Neural cell (in vitro differentiated cells): ENCODE results near the gene AK8. TPM values are rescaled to one million over a fixed set of nuclear protein-coding genes. Genes with fewer than 3 reads are reported as not detected.

Source experiments
- H2AFZ ChIP-seq: fragments of 200-600, 300-800 bp; sonication (generic), shearing (Covaris generic); 2 replicates; pipeline ENCODE4 v1.6.0; 2014; ENCODE audit warnings: low read depth, mild to moderate bottlenecking, antibody characterized with exemption, low read length, moderate library complexity
- H3F3A ChIP-seq: fragments of 200-600 bp; shearing (Covaris generic); 2 replicates; pipeline ENCODE4 v1.6.1; 2016; ENCODE audit warnings: mild to moderate bottlenecking, moderate library complexity, mixed read lengths, antibody characterized with exemption, low read length; ENCODE audit not compliant: insufficient read depth, poor library complexity, severe bottlenecking
- H3K27ac ChIP-seq: fragments of 200-600, 300-800 bp; sonication (generic), shearing (Covaris generic); 2 replicates; pipeline ENCODE4 v1.5.1; 2014; ENCODE audit warnings: mild to moderate bottlenecking, low read length, moderate library complexity
- H3K27me3 ChIP-seq: fragments of 300-800, 200-600 bp; sonication (generic), shearing (Covaris generic); 2 replicates; pipeline ENCODE4 v1.6.0; 2014; ENCODE audit warnings: mild to moderate bottlenecking, low read depth, low read length, moderate library complexity; ENCODE audit not compliant: insufficient read depth
- H3K36me3 ChIP-seq: fragments of 300-800, 200-600 bp; sonication (generic), shearing (Covaris generic); 2 replicates; pipeline ENCODE4 v1.5.1; 2014; ENCODE audit warnings: mild to moderate bottlenecking, antibody characterized with exemption, low read length, moderate library complexity; ENCODE audit not compliant: insufficient read depth
- H3K4me2 ChIP-seq: fragments of 300-800, 200-600 bp; sonication (generic), shearing (Covaris generic); 2 replicates; pipeline ENCODE4 v1.6.0; 2014; ENCODE audit warnings: mild to moderate bottlenecking, low read length
- H3K4me3 ChIP-seq: fragments of 300-800, 200-600 bp; sonication (generic), shearing (Covaris generic); 2 replicates; pipeline ENCODE4 v1.5.1; 2014; ENCODE audit warnings: mild to moderate bottlenecking, low read length, moderate library complexity
- H3K79me2 ChIP-seq: fragments of 200-600 bp; shearing (Covaris generic); replicated peaks from 2 replicates; pipeline ENCODE4 v1.6.0; 2014; ENCODE audit warnings: mild to moderate bottlenecking, low read length, moderate library complexity; ENCODE audit not compliant: insufficient read depth
- H3K9ac ChIP-seq: fragments of 300-800, 200-600 bp; sonication (generic), shearing (Covaris generic); 2 replicates; pipeline ENCODE4 v1.6.1; 2016; ENCODE audit warnings: mild to moderate bottlenecking, low read length, mixed read lengths
- H3K9me2 ChIP-seq: fragments of 200-600 bp; shearing (Covaris generic); 2 replicates; pipeline ENCODE4 v1.6.1; 2016; ENCODE audit warnings: mild to moderate bottlenecking, low read length, mixed read lengths; ENCODE audit not compliant: insufficient read depth
- H3K9me3 ChIP-seq: fragments of 200-600, 300-800 bp; sonication (generic), shearing (Covaris generic); 2 replicates; pipeline ENCODE4 v1.6.1; 2016; ENCODE audit warnings: mild to moderate bottlenecking, mixed run types, low read length, moderate library complexity, mixed read lengths
- H4K20me1 ChIP-seq: fragments of 200-600 bp; shearing (Covaris generic); 2 replicates; pipeline ENCODE4 v1.6.1; 2016; ENCODE audit warnings: mild to moderate bottlenecking, mixed run types; ENCODE audit not compliant: insufficient read depth
- EP300 ChIP-seq: fragments of 450-650 bp; conservative IDR thresholded peaks from 2 replicates; pipeline ENCODE4 v1.6.1; 2014; ENCODE audit warnings: antibody characterized with exemption, mild to moderate bottlenecking, moderate library complexity; ENCODE audit not compliant: poor library complexity, severe bottlenecking
- EZH2 ChIP-seq: fragments of 200-600, 300-800 bp; shearing (Covaris generic), sonication (generic); IDR thresholded peaks from 2 replicates; pipeline ENCODE4 v1.6.1; 2014; ENCODE audit warnings: antibody characterized with exemption, low read length, borderline replicate concordance, mild to moderate bottlenecking; ENCODE audit not compliant: insufficient read depth, poor library complexity, severe bottlenecking
- MXI1 ChIP-seq: fragments of 450-650 bp; conservative IDR thresholded peaks from 2 replicates; pipeline ENCODE4 v1.6.1; 2014; ENCODE audit warnings: antibody characterized with exemption, mild to moderate bottlenecking; ENCODE audit not compliant: poor library complexity, severe bottlenecking
- POLR2AphosphoS5 ChIP-seq: IDR thresholded peaks from 2 replicates; pipeline ENCODE4 v1.6.1; 2012
- RAD21 ChIP-seq: fragments of 450-650 bp; conservative IDR thresholded peaks from 2 replicates; pipeline ENCODE4 v1.6.1; 2014; ENCODE audit warnings: antibody characterized with exemption, mild to moderate bottlenecking, moderate library complexity
- SMC3 ChIP-seq: fragments of 450-650 bp; conservative IDR thresholded peaks from 2 replicates; pipeline ENCODE4 v1.6.1; 2014; ENCODE audit warnings: antibody characterized with exemption, mild to moderate bottlenecking, moderate library complexity; ENCODE audit not compliant: poor library complexity
- TAF1 ChIP-seq: IDR thresholded peaks from 2 replicates; pipeline ENCODE4 v1.6.1; 2012; ENCODE audit warnings: low read depth
- polyA plus RNA-seq: library from polyadenylated mRNA; depleted of rRNA; stranded (reverse); fragments of >200 nt; gene quantifications from 2 replicates; pipeline ENCODE4 v1.2.3, GENCODE V29; 2014
- TF ChIP-seq, protein P1 (sequence below): fragments of 450-650 bp; IDR thresholded peaks from 2 replicates; pipeline ENCODE4 v1.5.1; 2014; ENCODE audit warnings: antibody characterized with exemption, mild to moderate bottlenecking, moderate library complexity; ENCODE audit not compliant: poor library complexity, severe bottlenecking
- TF ChIP-seq, protein P2 (sequence below): IDR thresholded peaks from 2 replicates; pipeline ENCODE4 v1.6.1; 2012; ENCODE audit warnings: borderline replicate concordance

The AK8 gene
- polyA plus RNA-seq, 1 donor from 2014 or later = 0.71 TPM

DNA sequence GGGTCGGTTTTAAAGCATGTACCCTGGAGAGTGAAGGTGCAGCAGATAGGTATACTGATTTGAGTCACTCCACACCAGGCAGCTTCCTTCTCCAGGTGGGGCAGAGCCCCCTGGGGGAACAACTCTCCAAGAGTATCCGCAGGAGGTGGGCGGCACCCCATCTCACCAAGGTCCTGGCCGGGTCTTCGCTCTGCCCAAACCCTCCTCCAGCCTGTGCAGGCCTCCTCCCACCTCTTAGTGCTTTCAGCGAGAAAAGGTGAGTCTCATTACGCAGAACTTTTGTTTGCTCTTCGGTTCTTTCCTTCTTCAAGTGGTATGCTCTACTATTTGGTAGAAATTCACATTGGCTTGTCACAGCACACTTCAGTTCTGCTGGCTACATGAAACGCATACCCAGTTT is 14.3 kb upstream of the AK8 start:
- no peak for TF ChIP-seq EP300
- TF ChIP-seq RAD21 = no peak
- TF ChIP-seq TAF1 = no peak
- TF ChIP-seq POLR2AphosphoS5 = no peak
- no peak for TF ChIP-seq MXI1
- TF ChIP-seq, protein P1, sequence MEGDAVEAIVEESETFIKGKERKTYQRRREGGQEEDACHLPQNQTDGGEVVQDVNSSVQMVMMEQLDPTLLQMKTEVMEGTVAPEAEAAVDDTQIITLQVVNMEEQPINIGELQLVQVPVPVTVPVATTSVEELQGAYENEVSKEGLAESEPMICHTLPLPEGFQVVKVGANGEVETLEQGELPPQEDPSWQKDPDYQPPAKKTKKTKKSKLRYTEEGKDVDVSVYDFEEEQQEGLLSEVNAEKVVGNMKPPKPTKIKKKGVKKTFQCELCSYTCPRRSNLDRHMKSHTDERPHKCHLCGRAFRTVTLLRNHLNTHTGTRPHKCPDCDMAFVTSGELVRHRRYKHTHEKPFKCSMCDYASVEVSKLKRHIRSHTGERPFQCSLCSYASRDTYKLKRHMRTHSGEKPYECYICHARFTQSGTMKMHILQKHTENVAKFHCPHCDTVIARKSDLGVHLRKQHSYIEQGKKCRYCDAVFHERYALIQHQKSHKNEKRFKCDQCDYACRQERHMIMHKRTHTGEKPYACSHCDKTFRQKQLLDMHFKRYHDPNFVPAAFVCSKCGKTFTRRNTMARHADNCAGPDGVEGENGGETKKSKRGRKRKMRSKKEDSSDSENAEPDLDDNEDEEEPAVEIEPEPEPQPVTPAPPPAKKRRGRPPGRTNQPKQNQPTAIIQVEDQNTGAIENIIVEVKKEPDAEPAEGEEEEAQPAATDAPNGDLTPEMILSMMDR = no peak
- TF ChIP-seq, protein P2, sequence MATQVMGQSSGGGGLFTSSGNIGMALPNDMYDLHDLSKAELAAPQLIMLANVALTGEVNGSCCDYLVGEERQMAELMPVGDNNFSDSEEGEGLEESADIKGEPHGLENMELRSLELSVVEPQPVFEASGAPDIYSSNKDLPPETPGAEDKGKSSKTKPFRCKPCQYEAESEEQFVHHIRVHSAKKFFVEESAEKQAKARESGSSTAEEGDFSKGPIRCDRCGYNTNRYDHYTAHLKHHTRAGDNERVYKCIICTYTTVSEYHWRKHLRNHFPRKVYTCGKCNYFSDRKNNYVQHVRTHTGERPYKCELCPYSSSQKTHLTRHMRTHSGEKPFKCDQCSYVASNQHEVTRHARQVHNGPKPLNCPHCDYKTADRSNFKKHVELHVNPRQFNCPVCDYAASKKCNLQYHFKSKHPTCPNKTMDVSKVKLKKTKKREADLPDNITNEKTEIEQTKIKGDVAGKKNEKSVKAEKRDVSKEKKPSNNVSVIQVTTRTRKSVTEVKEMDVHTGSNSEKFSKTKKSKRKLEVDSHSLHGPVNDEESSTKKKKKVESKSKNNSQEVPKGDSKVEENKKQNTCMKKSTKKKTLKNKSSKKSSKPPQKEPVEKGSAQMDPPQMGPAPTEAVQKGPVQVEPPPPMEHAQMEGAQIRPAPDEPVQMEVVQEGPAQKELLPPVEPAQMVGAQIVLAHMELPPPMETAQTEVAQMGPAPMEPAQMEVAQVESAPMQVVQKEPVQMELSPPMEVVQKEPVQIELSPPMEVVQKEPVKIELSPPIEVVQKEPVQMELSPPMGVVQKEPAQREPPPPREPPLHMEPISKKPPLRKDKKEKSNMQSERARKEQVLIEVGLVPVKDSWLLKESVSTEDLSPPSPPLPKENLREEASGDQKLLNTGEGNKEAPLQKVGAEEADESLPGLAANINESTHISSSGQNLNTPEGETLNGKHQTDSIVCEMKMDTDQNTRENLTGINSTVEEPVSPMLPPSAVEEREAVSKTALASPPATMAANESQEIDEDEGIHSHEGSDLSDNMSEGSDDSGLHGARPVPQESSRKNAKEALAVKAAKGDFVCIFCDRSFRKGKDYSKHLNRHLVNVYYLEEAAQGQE = no peak
- TF ChIP-seq SMC3 = no peak
- no peak for TF ChIP-seq EZH2
- H3K9ac ChIP-seq = no peak overlapping the region
- H3K27me3 ChIP-seq = no peaks in the 10 kb centered on the region
- H2AFZ ChIP-seq = no peak overlapping the region
- H3K4me2 ChIP-seq = no peak overlapping the region
- no peak overlapping the region for H3K4me3 ChIP-seq
- H3F3A ChIP-seq = no peaks in the 10 kb centered on the region
- H3K79me2 ChIP-seq = no peaks in the 10 kb centered on the region
- H3K27ac ChIP-seq = no peak overlapping the region
- H4K20me1 ChIP-seq = no peaks in the 10 kb centered on the region
- no peaks in the 10 kb centered on the region for H3K36me3 ChIP-seq
- H3K9me3 ChIP-seq = no peaks in the 10 kb centered on the region
- no peaks in the 10 kb centered on the region for H3K9me2 ChIP-seq

DNA sequence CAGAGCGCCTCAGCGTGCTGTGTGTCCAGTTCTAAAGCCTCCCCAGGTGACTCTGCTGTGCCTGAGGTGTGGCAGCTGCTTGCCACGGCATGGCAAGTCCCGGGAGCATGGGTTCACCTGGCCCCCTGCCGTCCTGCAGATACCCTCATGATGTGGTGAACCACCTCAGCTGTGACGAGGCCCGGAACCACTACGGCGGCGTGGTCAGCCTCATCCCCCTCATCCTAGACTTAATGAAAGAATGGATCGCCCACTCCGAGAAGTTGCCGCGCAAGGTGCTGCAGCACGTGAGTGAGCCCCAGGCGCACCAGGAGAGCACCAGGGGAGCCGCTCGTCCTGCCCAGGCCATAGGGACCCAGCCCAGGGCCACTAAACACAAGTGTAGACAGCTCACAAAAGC is 10.1 kb upstream of the AK8 start:
- TF ChIP-seq, protein P1 = no peak
- no peak for TF ChIP-seq EP300
- no peak for TF ChIP-seq POLR2AphosphoS5
- TF ChIP-seq, protein P2 = no peak
- no peak for TF ChIP-seq TAF1
- TF ChIP-seq RAD21 = no peak
- TF ChIP-seq SMC3 = no peak
- TF ChIP-seq EZH2 = no peak
- TF ChIP-seq MXI1 = no peak
- Histone ChIP-seq H2AFZ (no peak overlapping the region), H3K4me3 (no peak overlapping the region), H3K9me2 (no peaks in the 10 kb centered on the region), H3K27ac (no peak overlapping the region), H4K20me1 (no peaks in the 10 kb centered on the region), H3F3A (no peaks in the 10 kb centered on the region), H3K27me3 (no peaks in the 10 kb centered on the region), H3K9me3 (no peaks in the 10 kb centered on the region), H3K9ac (no peak overlapping the region), H3K79me2 (no peaks in the 10 kb centered on the region), H3K36me3 (no peaks in the 10 kb centered on the region), H3K4me2 (no peak overlapping the region)
